ENCODE data around the gene HOXD4.

HOXD4 gene

GRCh38 chr2:176106581-176107539 lies 44.5 kb upstream of the HOXD4 start, which contains the start of gene HOXD11 (continued):
- TF ChIP-seq PATZ1 (tag by site-specific recombination; IDR thresholded peaks at IDR 0.05) (no peak; the same call in none of the 2 replicates), ZNF510 (tag by site-specific recombination; IDR thresholded peaks at IDR 0.05; ENCODE audit: insufficient replicate concordance) (no peak), ZNF114 (tag by site-specific recombination; IDR thresholded peaks at IDR 0.05) (no peak), ZNF146 (tag by site-specific recombination; IDR thresholded peaks at IDR 0.05) (no peak), ZNF747 (tag by site-specific recombination; IDR thresholded peaks at IDR 0.05) (no peak), ZNF155 (tag by site-specific recombination; IDR thresholded peaks at IDR 0.05) (no peak), ZNF792 (tag by site-specific recombination; IDR thresholded peaks at IDR 0.05) (peak; percentile 59; the same call in 1 of the 2 replicates), WT1 (tag by site-specific recombination; IDR thresholded peaks at IDR 0.05) (peak; percentile 38; the same call in 1 of the 2 replicates), GFI1B (tag by site-specific recombination; IDR thresholded peaks at IDR 0.05) (0 out of 2 replicates have a peak, but pooled peaks have one; percentile 49), REPIN1 (tag by site-specific recombination; IDR thresholded peaks at IDR 0.05; ENCODE audit: low read depth) (no peak), ZNF48 (tag by site-specific recombination; IDR thresholded peaks at IDR 0.05) (no peak), TRIM28 (IDR thresholded peaks at IDR 0.05; ENCODE audit: borderline replicate concordance, low read length) (no peak), ZNF302 (tag by site-specific recombination; IDR thresholded peaks at IDR 0.05; ENCODE audit: low read depth) (no peak), ZNF776 (tag by site-specific recombination; IDR thresholded peaks at IDR 0.05; ENCODE audit: borderline replicate concordance) (no peak), ZSCAN18 (tag by site-specific recombination; IDR thresholded peaks at IDR 0.05) (no peak), ZNF830 (tag by site-specific recombination; IDR thresholded peaks at IDR 0.05; ENCODE audit: low read depth) (no peak), ZSCAN16 (tag by site-specific recombination; IDR thresholded peaks at IDR 0.05) (no peak), ZNF571 (tag by site-specific recombination; IDR thresholded peaks at IDR 0.05) (no peak), PRDM4 (tag by site-specific recombination; IDR thresholded peaks at IDR 0.05) (peak; percentile 76), HOXA7 (CRISPR knock-in tag; IDR thresholded peaks at IDR 0.05; ENCODE audit: borderline replicate concordance) (no peak), ZNF335 (tag by site-specific recombination; conservative IDR thresholded peaks at IDR 0.05) (0 out of 2 replicates have a peak, but pooled peaks have one; percentile 30), ZNF624 (tag by site-specific recombination; IDR thresholded peaks at IDR 0.05) (no peak), ZBTB11 (tag by site-specific recombination; conservative IDR thresholded peaks at IDR 0.05; ENCODE audit: low read depth) (no peak), MYNN (tag by site-specific recombination; IDR thresholded peaks at IDR 0.05; ENCODE audit: borderline replicate concordance) (no peak), ZNF138 (tag by site-specific recombination; IDR thresholded peaks at IDR 0.05; ENCODE audit: borderline replicate concordance) (no peak), TCF7L2 (IDR thresholded peaks at IDR 0.05; ENCODE audit: borderline replicate concordance, low read depth, low read length) (peak; percentile 69; the same call in 1 of the 2 replicates), PRDM6 (tag by site-specific recombination; IDR thresholded peaks at IDR 0.05) (peak; percentile 75), ZNF529 (tag by site-specific recombination; IDR thresholded peaks at IDR 0.05; ENCODE audit: insufficient replicate concordance) (no peak)
